ENCODE measurements around the gene ITGB2.

The ITGB2 gene

DNA sequence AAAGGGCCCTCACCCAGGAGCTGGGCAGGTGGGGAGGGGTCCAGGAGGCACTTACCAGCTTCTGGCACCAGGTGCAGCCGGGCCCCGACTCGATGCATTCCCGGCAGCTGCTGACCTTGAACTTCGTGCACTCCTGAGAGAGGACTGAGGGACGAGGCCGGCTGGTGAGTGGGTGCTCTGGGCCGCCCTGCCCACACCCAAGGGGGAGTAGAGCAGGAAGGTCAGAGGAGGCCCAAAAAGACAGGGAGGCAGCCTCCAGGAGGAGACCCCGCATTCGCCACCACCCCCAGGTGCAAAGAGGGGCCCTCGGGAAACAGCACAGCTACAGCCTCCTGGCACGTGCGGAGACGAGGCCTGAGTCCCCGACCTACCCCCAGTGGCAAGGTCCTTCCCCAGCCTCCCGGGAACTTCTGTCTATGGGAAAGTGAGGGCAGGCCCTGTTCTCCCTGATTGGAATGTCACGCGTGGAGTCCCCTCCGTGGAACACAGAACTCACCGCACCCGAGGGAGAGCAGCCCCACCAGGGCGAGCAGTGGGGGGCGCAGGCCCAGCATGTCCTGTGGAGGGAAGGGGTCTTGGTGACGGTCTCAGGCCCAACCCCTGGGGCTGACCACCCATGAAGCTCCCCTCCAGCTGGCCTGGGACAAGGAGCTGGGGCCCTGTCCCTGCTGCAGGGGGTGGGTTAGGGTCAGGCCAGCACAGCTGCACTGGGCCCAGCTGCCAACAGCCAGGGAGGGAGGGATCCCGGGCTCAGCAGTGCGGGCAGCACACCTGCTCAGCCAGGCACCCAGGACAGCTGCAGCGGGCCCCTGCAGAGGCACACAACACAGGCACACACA lies 10.3 kb downstream of the ITGB2 start:
- no peak for DNase-seq (ENCODE audit: low spot score)

DNA sequence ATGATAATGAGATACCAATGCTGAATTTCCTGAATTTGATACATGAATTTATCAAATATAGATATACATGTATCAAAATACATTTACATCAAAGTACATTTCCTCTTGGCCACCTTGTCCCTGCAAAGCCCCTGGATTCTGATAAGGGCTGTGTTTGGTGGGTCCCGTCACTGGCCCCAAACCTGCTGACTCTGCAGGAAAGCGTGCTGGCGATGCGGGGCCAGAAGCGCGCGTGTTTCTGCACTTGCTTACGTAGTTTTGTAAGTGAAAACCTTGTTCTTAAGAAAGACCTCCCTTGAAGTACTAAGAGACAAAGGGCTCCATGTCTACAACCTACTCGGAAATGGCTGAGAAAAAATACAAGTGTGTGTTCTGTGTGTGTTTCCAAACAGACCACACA lies 11.0 kb downstream of the ITGB2 start:
- no peak for DNase-seq (ENCODE audit: low spot score)

DNA sequence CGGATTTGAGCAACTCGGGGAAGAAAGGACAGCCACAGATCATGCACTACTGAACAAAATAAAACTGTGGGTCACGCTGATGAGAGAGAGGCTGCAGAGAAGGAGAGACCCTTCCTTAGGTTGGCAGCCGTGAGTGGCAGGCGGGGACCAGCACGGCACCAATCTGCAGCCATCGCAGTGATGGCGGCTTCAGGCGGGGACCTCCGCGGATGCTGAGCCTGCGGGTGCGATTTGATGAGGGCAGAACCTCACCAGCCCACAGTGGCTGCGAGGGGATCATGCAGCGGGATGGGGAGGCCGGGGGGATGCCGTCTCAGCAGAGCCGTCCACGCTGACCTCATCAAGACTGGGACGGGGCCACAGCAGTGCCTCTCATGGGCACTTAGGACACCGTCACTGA lies 11.8 kb downstream of the ITGB2 start:
- DNase-seq (ENCODE audit: low spot score): no peak

GRCh38 chr21:44907966-44908895 lies 12.5 kb downstream of the ITGB2 start:
- no peak for DNase-seq (ENCODE audit: low spot score)

GRCh38 chr21:44907225-44907965 lies 13.3 kb downstream of the ITGB2 start:
- no peak for DNase-seq (ENCODE audit: low spot score)

GRCh38 chr21:44905728-44906090 lies 15.0 kb downstream of the ITGB2 start:
- no peak for DNase-seq (ENCODE audit: low spot score)

- DNase-seq (ENCODE audit: low spot score): no peak
These were observed 15.5 kb downstream of the ITGB2 start for GRCh38 chr21:44905016-44905727.

GRCh38 chr21:44904141-44904923 lies 16.4 kb downstream of the ITGB2 start:
- DNase-seq (ENCODE audit: low spot score): no peak

DNA sequence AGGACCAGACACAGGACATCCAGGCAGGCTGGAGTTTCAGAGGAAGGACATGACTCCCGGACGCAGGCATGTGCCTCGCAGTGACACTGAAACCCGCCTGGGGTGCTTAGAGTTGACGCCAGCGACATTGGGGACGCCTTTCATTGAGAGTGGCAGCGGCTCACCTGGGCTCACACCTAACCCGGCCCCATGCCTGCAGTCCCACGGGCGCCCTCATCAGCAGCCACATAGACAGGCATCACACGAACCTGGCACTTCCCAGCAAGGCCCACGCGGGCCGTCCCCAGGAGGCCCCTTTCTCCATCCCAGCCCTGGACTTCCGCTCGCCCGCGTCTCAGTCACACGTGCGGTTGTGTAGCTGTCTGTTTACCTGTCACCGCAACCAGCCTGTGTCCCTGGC lies 17.0 kb downstream of the ITGB2 start:
- DNase-seq (ENCODE audit: low spot score): no peak

GRCh38 chr21:44903050-44903685 lies 17.5 kb downstream of the ITGB2 start:
- no peak for DNase-seq (ENCODE audit: low spot score)

DNA sequence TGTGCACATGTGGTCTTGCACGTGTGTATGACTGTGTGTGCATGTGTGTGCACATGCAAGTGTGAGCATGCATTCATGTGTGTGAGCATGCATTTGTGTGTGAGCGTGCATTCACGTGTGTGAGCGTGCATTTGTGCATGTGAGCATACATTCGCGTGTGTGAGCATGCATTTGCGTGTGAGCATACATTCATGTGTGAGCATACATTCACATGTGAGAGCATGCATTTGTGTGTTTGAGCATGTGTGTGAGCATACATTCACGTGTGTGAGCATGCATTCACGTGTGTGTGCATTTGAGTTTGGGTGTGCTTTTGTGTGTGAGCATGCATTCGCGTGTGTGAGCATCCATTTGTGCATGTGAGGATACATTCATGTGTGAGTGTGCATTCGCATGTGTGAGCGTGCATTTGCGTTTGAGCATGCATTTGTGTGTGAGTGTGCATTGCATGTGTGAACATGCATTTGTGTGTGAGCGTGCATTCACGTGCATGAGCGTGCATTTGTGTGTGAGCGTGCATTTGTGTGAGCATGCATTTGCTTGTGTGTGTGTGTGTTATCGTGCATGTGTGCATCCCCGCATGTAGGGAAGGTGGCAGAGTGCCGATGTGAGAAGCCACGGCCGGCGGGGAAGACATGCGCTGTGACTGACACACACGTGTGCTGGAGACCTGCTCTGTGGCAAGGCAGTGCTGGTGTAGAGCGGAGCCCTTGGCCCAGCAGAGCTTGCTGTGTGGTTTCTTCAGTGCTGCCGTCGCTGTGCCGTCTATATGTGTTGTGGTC lies 18.2 kb downstream of the ITGB2 start:
- DNase-seq (ENCODE audit: low spot score): no peak

DNA sequence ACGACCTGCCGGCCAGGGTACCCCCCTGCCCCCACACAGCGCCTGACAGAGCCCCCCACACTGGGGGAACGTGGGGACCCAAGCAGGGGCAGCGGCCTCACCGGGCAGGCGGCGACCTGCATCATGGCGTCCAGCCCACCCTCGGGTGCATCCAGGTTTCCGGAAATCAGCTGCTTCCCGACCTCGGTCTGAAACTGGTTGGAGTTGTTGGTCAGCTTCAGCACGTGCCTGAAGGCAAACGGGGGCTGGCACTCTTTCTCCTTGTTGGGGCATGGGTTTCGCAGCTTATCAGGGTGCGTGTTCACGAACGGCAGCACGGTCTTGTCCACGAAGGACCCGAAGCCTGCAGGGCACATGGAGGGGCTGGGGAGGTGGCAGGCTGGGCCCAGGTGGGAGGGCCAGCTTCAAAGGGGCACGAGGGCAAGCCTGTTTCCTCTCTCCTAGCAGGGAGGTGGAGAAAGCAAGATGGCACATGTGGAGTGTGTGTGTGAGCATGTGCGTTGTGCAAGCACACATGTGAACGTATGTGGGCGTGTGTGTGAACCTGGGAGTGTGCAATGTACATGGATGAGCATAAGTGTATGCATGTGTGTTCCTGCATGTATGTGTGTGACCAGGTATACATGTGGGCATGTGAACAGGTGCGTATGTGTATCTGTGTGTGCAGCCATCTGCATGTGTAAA lies 19.2 kb downstream of the ITGB2 start:
- no peak for DNase-seq (ENCODE audit: low spot score)

DNA sequence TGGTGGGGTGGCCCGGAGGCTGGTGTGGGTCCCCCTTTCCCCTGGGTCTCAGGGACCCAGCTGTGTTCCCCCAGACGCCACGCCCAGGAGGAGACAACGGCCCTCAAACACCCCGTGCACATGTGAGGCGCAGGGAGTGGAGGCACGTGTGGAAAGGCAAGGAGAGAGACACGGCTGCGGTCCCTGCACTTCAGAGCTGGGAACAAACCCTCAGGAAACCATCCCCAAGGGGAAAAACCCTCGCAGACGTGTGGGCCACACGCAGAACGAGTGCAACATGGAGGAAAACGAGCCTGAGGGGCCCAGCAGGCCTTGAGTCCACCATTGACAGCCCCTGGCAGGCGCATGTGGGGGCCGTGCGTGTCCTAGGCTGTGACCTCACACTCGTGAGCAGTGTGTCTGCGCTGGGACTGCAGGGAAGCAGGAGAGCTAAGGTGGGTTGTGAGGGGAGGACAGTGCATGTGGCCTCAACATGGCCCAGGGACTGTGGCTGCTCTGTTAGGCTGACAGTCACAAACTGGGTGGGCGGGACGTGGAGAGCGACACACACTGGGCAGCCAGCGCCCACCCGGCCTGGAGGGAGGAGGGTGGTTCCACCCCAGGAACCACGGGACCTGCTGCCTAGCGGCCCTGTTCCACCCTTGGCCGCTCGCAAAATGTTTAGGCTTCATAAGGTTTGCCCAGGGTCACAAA lies 20.0 kb downstream of the ITGB2 start:
- DNase-seq (ENCODE audit: low spot score): no peak

DNA sequence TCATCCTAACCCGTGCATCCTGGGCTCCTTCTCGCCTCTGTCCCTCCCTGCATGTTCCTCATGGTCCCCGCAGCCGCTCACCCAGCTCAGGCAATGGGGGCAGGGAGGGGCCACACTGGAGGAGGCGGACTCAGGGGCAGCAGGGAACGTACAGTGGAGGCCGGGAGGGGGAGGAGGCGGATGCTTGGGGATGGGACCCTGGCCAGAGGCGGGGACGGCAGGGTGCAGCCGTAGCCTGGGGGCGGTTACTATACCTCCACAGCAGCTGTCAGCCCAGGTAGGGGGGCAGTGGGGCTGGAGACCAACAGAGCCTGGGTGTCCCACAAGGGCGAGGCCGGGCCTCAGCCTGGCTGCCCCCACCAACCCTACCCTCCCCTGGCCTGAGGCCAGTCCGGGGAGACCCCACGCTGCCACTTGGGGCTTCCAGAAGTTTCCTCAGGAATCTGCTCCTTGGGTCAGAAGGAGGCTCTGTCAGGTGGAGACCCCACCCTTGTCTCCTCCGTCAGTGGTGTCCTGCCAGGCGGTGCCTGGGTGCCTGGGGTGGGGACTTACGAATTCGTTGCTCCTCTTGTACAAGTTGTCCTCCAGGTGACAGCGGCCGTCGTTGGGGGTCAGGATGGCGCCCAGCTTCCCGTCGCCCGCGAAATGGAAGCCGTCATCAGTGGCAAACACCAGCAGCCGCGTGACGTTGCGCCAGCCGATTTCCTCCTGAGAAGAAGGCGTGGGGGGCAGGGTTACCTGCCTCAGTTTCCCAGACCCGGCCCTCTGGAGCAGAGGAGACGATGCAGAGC lies 20.7 kb downstream of the ITGB2 start:
- no peak for DNase-seq (ENCODE audit: low spot score)

GRCh38 chr21:44898851-44899767 lies 21.6 kb downstream of the ITGB2 start:
- DNase-seq (ENCODE audit: low spot score): no peak

- no peak for DNase-seq (ENCODE audit: low spot score)
These were observed 22.6 kb downstream of the ITGB2 start for GRCh38 chr21:44898011-44898488.

All from CD4-positive, alpha-beta T cell treated with Interleukin-2 at 100 ng/mL for 4 hours (primary cell).